Measurements from ENCODE around the gene CACNA1B. TPM values are rescaled to one million over a fixed set of nuclear protein-coding genes. Genes with fewer than 3 reads are reported as not detected.
A peak's percentile ranks its signal among the peaks of the same experiment; 100 is the strongest.

Gene CACNA1B
- total and polyA plus RNA-seq, 7 experiments from 2014 or later = 0.07 TPM; not detected in 6

DNA sequence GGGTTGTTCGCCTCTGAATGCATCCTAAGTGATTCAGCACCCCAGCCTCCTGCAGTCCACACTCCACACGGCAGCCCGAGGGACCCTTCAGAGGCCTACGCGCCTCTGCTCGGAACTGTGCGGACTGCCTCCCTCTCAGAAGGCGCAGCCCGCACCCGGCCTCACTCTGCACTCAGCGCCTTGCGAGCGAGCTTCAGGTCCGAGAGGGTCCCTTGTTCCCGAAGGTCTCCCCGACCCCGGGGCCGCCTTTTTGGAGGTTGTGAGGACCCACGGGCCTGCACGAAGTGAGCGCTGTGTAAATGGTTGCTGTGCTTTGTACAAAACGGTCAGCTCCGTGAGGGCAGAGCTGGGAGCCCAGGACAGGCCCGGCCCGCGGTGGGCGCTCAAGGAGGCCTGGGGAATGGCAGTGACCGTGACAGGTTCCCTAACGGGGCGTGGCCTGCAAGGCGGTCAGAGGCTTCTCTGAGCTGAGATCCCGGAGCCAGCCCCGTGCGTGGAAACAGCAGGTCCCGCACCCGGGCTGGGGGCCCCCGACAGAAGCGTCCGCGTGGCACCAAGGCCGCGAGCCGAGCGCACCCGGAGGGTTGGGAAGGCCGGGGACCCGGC is 698 bp upstream of the CACNA1B start:
- H3K4me3 ChIP-seq (ENCODE audit: low read length) = no peak overlapping the region
- no peaks in the 10 kb centered on the region for H3K27me3 ChIP-seq (ENCODE audit: control insufficient read depth in 2 of 2, insufficient read depth in 2 of 2, low read length in 2 of 2)
- CTCF ChIA-PET = no interaction called here

DNA sequence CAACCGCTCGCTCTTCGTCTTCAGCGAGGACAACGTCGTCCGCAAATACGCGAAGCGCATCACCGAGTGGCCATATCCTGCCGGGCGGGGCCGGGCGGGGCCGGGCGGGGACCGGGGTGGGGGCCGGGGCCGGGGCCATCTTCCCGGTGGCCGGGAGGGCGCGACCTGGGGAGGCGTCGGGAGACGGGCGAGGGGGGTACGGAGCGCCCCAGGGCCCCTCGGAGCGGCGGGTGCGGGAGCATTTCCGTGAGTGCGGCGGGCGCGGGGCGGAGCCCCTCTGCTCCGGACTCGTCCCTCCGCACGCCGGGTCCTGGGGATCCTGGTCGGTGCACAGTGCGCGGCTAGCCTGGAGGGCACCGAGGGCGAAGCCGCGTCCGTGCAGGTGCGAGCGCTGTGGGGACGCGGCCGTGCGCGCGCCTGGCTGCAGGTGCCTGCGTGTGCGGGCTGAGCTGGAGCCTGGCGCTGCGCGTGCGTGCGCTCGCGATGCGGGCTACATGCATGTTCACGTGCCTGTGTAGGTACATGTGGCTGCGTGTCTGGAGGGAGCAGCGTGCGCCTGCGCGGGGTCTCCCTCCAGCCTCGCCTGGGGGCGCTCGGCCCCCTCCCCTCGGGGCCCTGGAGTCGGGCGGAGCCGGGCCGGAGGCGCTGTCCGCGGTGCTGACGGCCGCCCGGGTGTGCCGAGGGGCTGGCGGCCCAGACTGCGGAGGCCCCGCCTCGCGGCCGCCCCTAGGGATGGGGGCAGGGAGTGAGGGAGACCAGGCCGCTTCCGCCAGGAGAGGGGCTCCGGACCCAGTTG is 762 bp downstream of the CACNA1B start:
- H3K9me3 ChIP-seq (ENCODE audit: control insufficient read depth in 2 of 3, low read length in 3 of 3) = no peaks in the 10 kb centered on the region
- ChIA-PET CTCF (no interaction called here), POLR2A (no interaction called here)
- H3K36me3 Mint-ChIP-seq = peaks cover 0 to 7% (median 0%) of the 10 kb centered on the region in 5 donors
- H3K4me3 Mint-ChIP-seq = peak overlapping the region in 1 of 10 donors; percentile 67
- H3K27ac Mint-ChIP-seq = no peak overlapping the region
- peak; percentile 57 for ATAC-seq
- H3K4me1 Mint-ChIP-seq = peaks cover 0 to 5% (median 4%) of the 10 kb centered on the region in 7 donors
- H3K9me3 Mint-ChIP-seq = peaks cover 0 to 9% (median 2%) of the 10 kb centered on the region in 11 donors
- H3K36me3 ChIP-seq (ENCODE audit: control insufficient read depth in 2 of 3, insufficient read depth in 3 of 3, low read length in 3 of 3) = no peaks in the 10 kb centered on the region
- H3K27me3 ChIP-seq (ENCODE audit: control insufficient read depth in 2 of 2, insufficient read depth in 2 of 2, low read length in 2 of 2) = no peaks in the 10 kb centered on the region
- intact Hi-C loops (cut with micrococcal nuclease) = no loop called here
- H3K4me1 ChIP-seq (ENCODE audit: control insufficient read depth in 2 of 2, insufficient read depth in 2 of 2, low read length in 2 of 2) = no peaks in the 10 kb centered on the region
- no peak overlapping the region for H3K27ac ChIP-seq (ENCODE audit: low read depth, low read length)
- H3K4me3 ChIP-seq (ENCODE audit: low read length) = no peak overlapping the region
- DNase-seq = peak in 5 of 9 donors; percentile 14 to 56 (median 30)
- peaks cover 12 to 49% (median 40%) of the 10 kb centered on the region in 5 donors for H3K27me3 Mint-ChIP-seq

More for the DNA sequence above, 698 bp upstream of the CACNA1B start:
- Histone ChIP-seq H3K27ac (ENCODE audit: low read depth, low read length) (no peak overlapping the region), H3K9me3 (ENCODE audit: control insufficient read depth in 2 of 3, low read length in 3 of 3) (no peaks in the 10 kb centered on the region), H3K4me1 (ENCODE audit: control insufficient read depth in 2 of 2, insufficient read depth in 2 of 2, low read length in 2 of 2) (no peaks in the 10 kb centered on the region), H3K36me3 (ENCODE audit: control insufficient read depth in 2 of 3, insufficient read depth in 3 of 3, low read length in 3 of 3) (no peaks in the 10 kb centered on the region)
- DNase-seq = no peak
- Mint-ChIP-seq H3K4me1 (peaks cover 0 to 5% (median 4%) of the 10 kb centered on the region in 7 donors), H3K4me3 (peak overlapping the region in 6 of 10 donors; percentile 7 to 70 (median 61)), H3K36me3 (peaks cover 0 to 7% (median 0%) of the 10 kb centered on the region in 5 donors), H3K27me3 (peaks cover 12 to 53% (median 43%) of the 10 kb centered on the region in 5 donors), H3K27ac (no peak overlapping the region), H3K9me3 (peaks cover 0 to 9% (median 2%) of the 10 kb centered on the region in 11 donors)
- intact Hi-C loops (cut with micrococcal nuclease) = no loop called here
- ATAC-seq = no peak
- POLR2A ChIA-PET = no interaction called here

DNA sequence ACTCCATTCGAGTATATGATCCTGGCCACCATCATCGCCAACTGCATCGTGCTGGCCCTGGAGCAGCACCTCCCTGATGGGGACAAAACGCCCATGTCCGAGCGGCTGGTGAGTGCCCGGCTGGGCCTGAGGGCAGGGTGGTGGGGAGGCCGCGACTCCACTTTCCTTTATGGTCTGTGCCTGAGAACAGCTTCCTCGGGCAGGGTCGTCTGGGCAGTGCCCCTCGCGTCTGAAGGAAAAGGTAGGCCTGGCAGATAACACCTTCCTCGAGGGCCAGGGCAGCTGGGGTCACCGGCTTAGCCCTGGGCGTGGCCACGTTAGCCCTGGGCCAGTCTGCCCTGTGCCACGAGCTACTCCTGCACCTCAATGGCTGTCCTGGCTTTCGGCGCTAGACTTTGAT is 1.5 kb downstream of the CACNA1B start:
- Mint-ChIP-seq H3K27me3 (peaks cover 12 to 44% (median 34%) of the 10 kb centered on the region in 5 donors), H3K9me3 (peaks cover 0 to 9% (median under 1%) of the 10 kb centered on the region in 11 donors), H3K36me3 (peaks cover 0 to 4% (median 0%) of the 10 kb centered on the region in 5 donors), H3K27ac (no peak overlapping the region), H3K4me1 (peaks cover 0 to 5% (median 4%) of the 10 kb centered on the region in 7 donors), H3K4me3 (peak overlapping the region in 8 of 10 donors; percentile 7 to 71 (median 54))
- DNase-seq (no peak), ATAC-seq (no peak)
- Histone ChIP-seq H3K4me3 (ENCODE audit: low read length) (no peak overlapping the region), H3K27ac (ENCODE audit: low read depth, low read length) (no peak overlapping the region), H3K27me3 (ENCODE audit: control insufficient read depth in 2 of 2, insufficient read depth in 2 of 2, low read length in 2 of 2) (no peaks in the 10 kb centered on the region), H3K36me3 (ENCODE audit: control insufficient read depth in 2 of 3, insufficient read depth in 3 of 3, low read length in 3 of 3) (no peaks in the 10 kb centered on the region), H3K4me1 (ENCODE audit: control insufficient read depth in 2 of 2, insufficient read depth in 2 of 2, low read length in 2 of 2) (no peaks in the 10 kb centered on the region), H3K9me3 (ENCODE audit: control insufficient read depth in 2 of 3, low read length in 3 of 3) (no peaks in the 10 kb centered on the region)
- intact Hi-C loops (cut with micrococcal nuclease) = no loop called here
- ChIA-PET CTCF (no interaction called here), POLR2A (no interaction called here)

DNA sequence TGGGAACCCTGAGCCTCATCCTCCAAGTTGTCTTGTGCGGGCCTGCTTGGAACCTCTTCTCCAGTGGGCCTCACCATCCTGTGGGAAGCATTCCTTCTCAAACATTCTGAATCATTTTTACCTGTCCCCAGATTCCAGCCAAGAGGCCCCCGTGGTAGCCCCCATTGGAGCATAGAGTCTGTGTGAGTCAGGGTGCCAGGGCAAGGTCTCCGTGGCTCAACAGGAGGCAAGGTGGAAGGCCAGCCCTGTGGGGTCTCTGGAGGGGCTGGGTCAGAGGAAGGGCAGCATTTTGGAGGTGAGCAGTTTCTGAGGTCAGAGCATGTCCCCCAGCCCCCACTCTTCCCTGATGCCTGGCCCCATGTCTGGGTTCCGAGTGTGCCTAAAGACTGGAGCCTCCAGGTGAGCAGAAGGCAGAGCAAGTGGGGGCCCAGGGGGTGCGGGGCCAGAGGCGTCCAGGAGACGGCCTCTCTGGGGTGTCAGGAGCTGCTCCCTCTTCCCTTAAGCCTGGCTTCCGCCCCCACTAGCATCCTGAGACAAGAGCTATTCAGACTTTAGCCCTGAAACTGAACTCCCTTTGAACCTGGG is 2.1 kb downstream of the CACNA1B start:
- intact Hi-C loops (cut with micrococcal nuclease) = no loop called here
- H3K4me3 Mint-ChIP-seq = peak overlapping the region in 6 of 10 donors; percentile 7 to 67 (median 50)
- Histone ChIP-seq H3K4me3 (ENCODE audit: low read length) (no peak overlapping the region), H3K4me1 (ENCODE audit: control insufficient read depth in 2 of 2, insufficient read depth in 2 of 2, low read length in 2 of 2) (no peaks in the 10 kb centered on the region), H3K36me3 (ENCODE audit: control insufficient read depth in 2 of 3, insufficient read depth in 3 of 3, low read length in 3 of 3) (no peaks in the 10 kb centered on the region), H3K27ac (ENCODE audit: low read depth, low read length) (no peak overlapping the region), H3K27me3 (ENCODE audit: control insufficient read depth in 2 of 2, insufficient read depth in 2 of 2, low read length in 2 of 2) (no peaks in the 10 kb centered on the region), H3K9me3 (ENCODE audit: control insufficient read depth in 2 of 3, low read length in 3 of 3) (no peaks in the 10 kb centered on the region)
- POLR2A ChIA-PET = no interaction called here
- peaks cover 0 to 5% (median 4%) of the 10 kb centered on the region in 7 donors for H3K4me1 Mint-ChIP-seq
- peaks cover 0 to 9% (median 0%) of the 10 kb centered on the region in 11 donors for H3K9me3 Mint-ChIP-seq
- no peak overlapping the region for H3K27ac Mint-ChIP-seq
- H3K36me3 Mint-ChIP-seq = peaks cover 0 to 4% (median 0%) of the 10 kb centered on the region in 5 donors
- H3K27me3 Mint-ChIP-seq = peaks cover 12 to 42% (median 32%) of the 10 kb centered on the region in 5 donors
- CTCF ChIA-PET = no interaction called here
- DNase-seq (no peak), ATAC-seq (no peak)

DNA sequence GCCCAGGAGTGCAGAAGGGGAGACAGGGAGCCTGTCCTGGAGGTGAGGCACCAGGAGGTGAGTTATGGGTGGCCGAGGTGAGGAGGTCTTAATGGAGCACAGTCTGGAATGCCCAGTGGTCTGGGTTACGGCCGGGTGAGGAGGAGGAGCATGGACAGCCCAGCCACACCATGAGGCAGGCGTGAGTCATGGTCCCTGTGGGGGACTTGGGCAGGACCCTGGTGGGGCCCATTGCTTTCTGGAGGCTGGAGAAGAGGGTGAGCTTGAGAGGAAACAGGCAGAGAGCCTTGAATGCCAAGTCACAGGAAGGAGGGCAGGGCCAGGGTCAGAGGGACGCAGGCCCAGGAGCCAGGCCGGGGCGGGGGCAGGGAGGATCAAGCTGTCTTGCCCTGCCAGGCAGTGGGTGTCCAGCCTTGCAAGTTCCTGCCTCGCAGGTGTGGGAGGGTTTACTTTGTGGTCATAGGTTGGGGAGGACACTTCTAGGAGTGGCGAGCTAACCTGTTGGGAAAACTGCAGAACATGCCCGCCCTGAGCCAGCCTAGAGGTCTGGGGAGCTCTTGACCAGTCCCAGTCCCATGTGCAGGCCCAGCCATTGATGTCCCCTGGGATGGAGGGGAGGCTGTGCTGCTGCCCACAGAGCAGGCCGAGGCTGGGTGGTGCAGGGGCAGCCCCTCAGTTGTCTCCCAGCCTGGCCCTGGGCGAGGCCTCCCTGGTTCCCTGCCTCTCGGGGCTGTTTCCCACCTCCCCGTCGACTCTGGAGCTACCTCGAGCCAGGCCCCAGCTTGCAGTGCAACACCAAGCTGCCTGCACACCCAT is 2.8 kb downstream of the CACNA1B start:
- H3K27me3 Mint-ChIP-seq = peaks cover 12 to 35% (median 25%) of the 10 kb centered on the region in 5 donors
- ChIA-PET POLR2A (no interaction called here), CTCF (no interaction called here)
- H3K4me1 Mint-ChIP-seq = peaks cover 0 to 5% (median 4%) of the 10 kb centered on the region in 7 donors
- H3K4me3 Mint-ChIP-seq = peak overlapping the region in 1 of 10 donors; percentile 1
- Histone ChIP-seq H3K4me1 (ENCODE audit: control insufficient read depth in 2 of 2, insufficient read depth in 2 of 2, low read length in 2 of 2) (no peaks in the 10 kb centered on the region), H3K9me3 (ENCODE audit: control insufficient read depth in 2 of 3, low read length in 3 of 3) (no peaks in the 10 kb centered on the region), H3K4me3 (ENCODE audit: low read length) (no peak overlapping the region), H3K27me3 (ENCODE audit: control insufficient read depth in 2 of 2, insufficient read depth in 2 of 2, low read length in 2 of 2) (no peaks in the 10 kb centered on the region), H3K27ac (ENCODE audit: low read depth, low read length) (no peak overlapping the region), H3K36me3 (ENCODE audit: control insufficient read depth in 2 of 3, insufficient read depth in 3 of 3, low read length in 3 of 3) (no peaks in the 10 kb centered on the region)
- intact Hi-C loops (cut with micrococcal nuclease) = no loop called here
- ATAC-seq (no peak), DNase-seq (no peak)
- peaks cover 0 to 4% (median 0%) of the 10 kb centered on the region in 5 donors for H3K36me3 Mint-ChIP-seq
- H3K9me3 Mint-ChIP-seq = peaks cover 0 to 9% (median 0%) of the 10 kb centered on the region in 11 donors
- no peak overlapping the region for H3K27ac Mint-ChIP-seq

DNA sequence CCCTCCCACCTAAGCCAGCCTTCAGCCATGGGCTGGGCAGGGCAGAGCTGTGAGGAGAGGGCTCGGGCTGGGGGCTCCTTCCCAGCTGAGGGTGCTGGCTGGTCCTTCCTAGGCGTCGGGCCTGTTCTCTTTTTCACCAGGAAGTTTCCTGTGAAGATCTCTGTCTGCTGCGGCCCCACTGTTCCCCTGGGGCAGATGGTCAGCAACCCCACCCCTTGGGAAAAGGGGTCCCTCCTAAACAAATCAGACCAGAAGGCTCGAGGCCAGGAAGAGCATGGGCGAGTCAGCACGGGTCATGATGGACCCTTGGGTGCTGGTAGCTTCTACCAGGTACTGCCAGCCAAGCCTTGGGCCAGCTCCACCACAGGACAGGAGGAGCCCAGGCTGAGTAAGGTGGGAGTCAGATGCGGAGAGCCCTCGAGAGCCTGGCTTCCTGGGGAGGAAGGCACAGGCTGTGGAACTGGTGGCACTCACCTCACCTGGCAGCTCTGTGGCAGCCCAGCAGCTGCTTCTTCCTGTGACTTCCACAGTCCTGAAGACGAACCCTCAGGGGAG is 3.5 kb downstream of the CACNA1B start:
- H3K36me3 ChIP-seq (ENCODE audit: control insufficient read depth in 2 of 3, insufficient read depth in 3 of 3, low read length in 3 of 3) = no peaks in the 10 kb centered on the region
- H3K4me3 Mint-ChIP-seq = no peak overlapping the region
- ChIA-PET CTCF (no interaction called here), POLR2A (no interaction called here)
- peaks cover 8 to 28% (median 18%) of the 10 kb centered on the region in 5 donors for H3K27me3 Mint-ChIP-seq
- H3K27ac Mint-ChIP-seq = no peak overlapping the region
- H3K4me1 ChIP-seq (ENCODE audit: control insufficient read depth in 2 of 2, insufficient read depth in 2 of 2, low read length in 2 of 2) = no peaks in the 10 kb centered on the region
- peaks cover 0 to 6% (median 0%) of the 10 kb centered on the region in 11 donors for H3K9me3 Mint-ChIP-seq
- H3K27me3 ChIP-seq (ENCODE audit: control insufficient read depth in 2 of 2, insufficient read depth in 2 of 2, low read length in 2 of 2) = no peaks in the 10 kb centered on the region
- peaks cover 0 to 5% (median 2%) of the 10 kb centered on the region in 7 donors for H3K4me1 Mint-ChIP-seq
- no peak overlapping the region for H3K27ac ChIP-seq (ENCODE audit: low read depth, low read length)
- H3K9me3 ChIP-seq (ENCODE audit: control insufficient read depth in 2 of 3, low read length in 3 of 3) = no peaks in the 10 kb centered on the region
- no peak overlapping the region for H3K4me3 ChIP-seq (ENCODE audit: low read length)
- ATAC-seq (no peak), DNase-seq (no peak)
- intact Hi-C loops (cut with micrococcal nuclease) = no loop called here
- H3K36me3 Mint-ChIP-seq = peaks cover 0 to 4% (median 0%) of the 10 kb centered on the region in 5 donors

All from naive thymus-derived CD4-positive, alpha-beta T cell (primary cell).